GM10266 (cell line): Measurements from ENCODE around the gene JAG1.

ENCODE experiments used
- DNase-seq: peaks from one replicate; pipeline ENCODE4 v3.0.0; 2012; ENCODE audit errors: extremely low spot score
- TF ChIP-seq, protein P1 (sequence below): IDR thresholded peaks from 2 replicates; pipeline ENCODE4 v1.5.1; 2012; ENCODE audit warnings: mild to moderate bottlenecking, low read depth; ENCODE audit not compliant: control insufficient read depth, insufficient read depth; ENCODE audit errors: missing control alignments

JAG1 gene

DNA sequence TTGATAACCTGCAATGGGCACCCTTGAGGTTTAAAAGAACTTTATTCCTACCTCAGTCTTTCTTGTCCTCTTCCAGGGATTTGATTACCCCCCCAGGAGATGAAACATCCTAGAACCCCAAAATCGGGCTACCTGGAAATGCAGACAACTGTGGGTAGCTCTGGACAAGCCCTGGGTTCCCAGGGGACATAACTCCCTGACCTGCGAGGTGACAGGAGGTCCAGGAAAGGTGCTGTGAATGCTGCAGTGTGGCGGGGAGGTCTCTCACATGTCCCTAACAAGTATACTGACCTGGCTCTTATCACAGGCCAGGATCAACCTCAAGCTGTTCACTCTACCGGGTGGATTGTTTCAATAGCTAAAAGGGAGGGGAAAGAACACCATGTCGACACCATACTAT, 11.6 kb downstream of the JAG1 start:
- TF ChIP-seq, protein P1, sequence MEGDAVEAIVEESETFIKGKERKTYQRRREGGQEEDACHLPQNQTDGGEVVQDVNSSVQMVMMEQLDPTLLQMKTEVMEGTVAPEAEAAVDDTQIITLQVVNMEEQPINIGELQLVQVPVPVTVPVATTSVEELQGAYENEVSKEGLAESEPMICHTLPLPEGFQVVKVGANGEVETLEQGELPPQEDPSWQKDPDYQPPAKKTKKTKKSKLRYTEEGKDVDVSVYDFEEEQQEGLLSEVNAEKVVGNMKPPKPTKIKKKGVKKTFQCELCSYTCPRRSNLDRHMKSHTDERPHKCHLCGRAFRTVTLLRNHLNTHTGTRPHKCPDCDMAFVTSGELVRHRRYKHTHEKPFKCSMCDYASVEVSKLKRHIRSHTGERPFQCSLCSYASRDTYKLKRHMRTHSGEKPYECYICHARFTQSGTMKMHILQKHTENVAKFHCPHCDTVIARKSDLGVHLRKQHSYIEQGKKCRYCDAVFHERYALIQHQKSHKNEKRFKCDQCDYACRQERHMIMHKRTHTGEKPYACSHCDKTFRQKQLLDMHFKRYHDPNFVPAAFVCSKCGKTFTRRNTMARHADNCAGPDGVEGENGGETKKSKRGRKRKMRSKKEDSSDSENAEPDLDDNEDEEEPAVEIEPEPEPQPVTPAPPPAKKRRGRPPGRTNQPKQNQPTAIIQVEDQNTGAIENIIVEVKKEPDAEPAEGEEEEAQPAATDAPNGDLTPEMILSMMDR = no peak
- DNase-seq = no peak

DNA sequence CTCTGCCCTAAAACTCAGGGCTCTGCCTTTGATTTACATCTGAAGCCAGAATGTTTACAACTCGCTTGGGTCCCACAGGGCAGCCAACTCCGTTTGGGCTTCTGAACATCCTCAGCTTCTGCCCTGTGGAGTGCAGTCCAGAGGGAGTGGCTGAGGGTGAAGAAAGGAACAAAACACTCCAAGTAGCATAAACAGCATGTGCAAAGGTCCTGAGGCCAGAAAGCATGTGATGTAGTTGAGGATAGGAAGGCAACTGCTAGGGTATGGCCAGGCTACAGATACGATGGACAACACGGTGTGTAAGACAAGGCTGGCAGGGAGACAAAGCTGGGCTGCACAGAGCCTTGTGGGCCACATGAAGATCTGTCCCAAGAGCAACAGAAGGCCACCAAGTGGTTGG, 12.5 kb downstream of the JAG1 start:
- no peak for DNase-seq
- TF ChIP-seq, protein P1 = no peak

DNA sequence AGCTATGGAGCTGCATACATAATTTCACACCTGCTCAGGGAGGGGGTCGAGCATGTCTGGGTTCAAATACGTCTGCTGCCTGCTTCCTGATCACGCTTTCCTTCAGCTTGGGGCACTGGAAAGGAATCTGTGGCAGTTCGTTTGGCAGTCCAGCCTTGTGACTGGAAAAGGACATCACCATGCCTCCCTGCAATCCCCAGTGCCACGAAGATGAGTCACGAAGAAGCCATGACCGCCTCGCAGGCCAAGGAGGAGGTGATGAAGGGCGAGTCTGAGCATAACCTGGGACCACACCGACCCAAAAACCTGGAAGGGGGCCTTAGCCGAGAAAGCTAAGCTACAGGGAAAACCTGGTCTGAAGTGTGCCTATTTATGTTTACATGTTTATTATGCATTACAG, 13.1 kb downstream of the JAG1 start:
- TF ChIP-seq, protein P1 = no peak
- DNase-seq = no peak

DNA sequence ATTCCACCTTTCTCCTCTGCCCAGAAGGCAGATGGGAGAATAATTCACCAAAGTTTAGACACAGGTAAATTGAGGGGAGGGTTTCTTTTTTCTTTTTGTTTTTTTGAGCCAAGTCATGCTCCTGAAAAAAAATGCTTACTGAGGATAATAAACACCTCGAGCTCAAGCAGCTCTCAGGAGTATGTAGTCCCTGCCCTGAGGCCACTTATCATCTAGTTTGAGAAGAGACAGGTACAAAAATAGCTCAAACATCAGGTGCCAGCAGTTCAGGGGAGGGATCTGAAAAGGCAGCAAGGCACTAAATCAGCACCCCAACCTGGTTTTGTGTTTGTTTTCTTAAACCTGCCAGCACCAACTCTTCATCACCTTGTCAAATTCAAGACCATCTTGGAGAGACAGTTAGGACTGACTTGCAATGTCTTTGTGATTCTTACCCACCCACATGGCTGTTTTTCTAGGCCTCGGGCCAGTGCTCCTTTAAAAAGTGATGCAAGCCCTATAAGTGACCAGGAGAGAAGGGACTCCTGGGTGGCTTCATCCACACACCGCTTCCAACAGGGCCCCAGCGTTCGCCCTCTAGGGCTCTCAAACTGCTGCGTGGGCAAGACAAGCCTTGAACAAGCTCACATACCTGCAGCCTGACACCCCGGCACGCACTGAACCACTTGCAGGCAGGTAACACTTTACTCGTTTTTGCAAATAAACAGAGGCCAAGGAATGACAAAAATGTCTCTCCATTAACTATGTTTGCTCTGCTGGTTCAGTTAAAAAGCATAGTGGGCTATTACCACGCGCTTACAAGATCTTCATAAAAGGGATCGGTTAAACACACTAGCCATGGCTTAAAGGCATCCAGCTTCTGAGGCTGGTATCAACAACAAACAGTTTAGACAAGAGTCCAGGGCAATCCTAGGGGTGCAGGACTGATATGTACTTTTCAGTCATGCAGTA, 13.9 kb downstream of the JAG1 start:
- TF ChIP-seq, protein P1 = no peak
- no peak for DNase-seq

DNA sequence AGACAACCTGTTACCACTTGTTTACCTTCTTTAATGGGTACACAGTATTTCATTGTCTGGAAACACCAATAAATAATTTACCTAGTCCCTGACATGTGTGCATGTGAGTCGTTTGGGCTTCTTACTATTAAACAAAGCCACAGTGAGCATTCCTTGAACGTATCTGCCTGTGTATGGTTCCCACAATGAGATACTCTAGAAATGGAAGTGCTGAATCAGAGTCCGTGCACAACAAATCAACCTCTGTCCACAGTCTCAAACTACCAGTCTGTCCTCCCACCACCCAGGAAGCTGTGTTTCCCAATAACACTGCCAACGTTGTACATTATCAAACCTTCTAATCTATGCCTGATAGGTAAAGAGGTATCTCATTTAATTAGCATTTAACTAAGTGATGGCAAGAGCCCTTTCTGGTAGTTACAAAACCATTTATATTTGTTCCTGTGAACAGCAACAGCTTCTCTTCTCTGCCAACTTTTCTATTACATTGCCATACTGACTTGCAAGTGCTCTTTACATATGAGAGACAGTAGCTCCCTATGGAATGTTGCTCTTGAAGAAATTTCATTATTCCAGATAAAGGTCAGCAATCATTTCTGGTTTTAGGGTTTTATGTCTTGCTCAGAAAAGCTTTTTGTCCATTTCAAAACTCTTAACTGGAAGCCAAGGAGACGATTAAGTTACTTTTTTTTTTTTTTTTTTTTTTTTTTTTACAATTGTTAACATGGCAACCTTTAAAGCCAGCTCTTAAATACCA, 14.7 kb downstream of the JAG1 start:
- DNase-seq = no peak
- TF ChIP-seq, protein P1 = no peak

DNA sequence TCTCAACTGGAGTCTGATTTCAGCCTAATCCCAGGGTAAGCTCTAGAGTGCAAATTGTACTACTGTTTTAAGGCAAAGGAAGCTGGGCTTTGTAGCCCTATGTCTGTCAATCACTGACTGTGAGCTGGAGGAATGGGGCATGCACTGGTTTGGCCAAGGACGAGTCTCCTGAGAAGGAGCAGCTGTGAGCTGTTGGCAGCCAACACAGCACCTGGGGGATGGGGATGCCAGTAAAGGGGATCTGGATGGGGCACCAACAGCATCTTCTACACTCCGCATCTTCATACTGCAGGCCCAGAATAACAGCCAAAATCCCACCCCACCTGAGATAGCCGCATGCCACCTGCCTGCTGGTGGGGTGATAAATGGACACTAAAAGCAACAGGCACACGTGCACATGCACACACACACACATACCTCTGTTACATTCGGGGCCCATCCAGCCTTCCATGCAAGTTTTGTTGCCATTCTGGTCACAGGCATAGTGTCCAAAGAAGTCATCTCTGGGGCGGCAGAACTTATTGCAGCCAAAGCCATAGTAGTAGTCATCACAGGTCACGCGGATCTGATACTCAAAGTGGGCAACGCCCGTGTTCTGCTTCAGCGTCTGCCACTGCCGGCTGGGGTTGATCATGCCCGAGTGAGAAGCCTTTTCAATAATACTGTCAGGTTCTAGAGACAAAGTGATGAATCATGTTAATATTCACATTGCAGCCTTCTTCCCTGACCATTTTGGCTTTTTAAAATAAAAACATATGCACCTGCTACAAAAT, 15.6 kb downstream of the JAG1 start:
- no peak for DNase-seq
- TF ChIP-seq, protein P1 = no peak
